ENCODE results near the gene CCNB3. TPM values are rescaled to one million over a fixed set of nuclear protein-coding genes. Genes with fewer than 3 reads are reported as not detected.

Gene CCNB3
- total RNA-seq, 1 donor from 2014 or later = 0.53 TPM

- Histone ChIP-seq H3K27me3 (no peaks in the 10 kb centered on the region), H3K4me3 (no peak overlapping the region), H3K9me3 (no peaks in the 10 kb centered on the region), H3K4me1 (no peaks in the 10 kb centered on the region), H3K36me3 (no peaks in the 10 kb centered on the region), H3K27ac (no peak overlapping the region)
- DNase-seq (ENCODE audit: low spot score in 2 of 2) = no peak
- intact Hi-C loops (cut with DNase I) = no loop called here
- TF ChIP-seq, protein P1, sequence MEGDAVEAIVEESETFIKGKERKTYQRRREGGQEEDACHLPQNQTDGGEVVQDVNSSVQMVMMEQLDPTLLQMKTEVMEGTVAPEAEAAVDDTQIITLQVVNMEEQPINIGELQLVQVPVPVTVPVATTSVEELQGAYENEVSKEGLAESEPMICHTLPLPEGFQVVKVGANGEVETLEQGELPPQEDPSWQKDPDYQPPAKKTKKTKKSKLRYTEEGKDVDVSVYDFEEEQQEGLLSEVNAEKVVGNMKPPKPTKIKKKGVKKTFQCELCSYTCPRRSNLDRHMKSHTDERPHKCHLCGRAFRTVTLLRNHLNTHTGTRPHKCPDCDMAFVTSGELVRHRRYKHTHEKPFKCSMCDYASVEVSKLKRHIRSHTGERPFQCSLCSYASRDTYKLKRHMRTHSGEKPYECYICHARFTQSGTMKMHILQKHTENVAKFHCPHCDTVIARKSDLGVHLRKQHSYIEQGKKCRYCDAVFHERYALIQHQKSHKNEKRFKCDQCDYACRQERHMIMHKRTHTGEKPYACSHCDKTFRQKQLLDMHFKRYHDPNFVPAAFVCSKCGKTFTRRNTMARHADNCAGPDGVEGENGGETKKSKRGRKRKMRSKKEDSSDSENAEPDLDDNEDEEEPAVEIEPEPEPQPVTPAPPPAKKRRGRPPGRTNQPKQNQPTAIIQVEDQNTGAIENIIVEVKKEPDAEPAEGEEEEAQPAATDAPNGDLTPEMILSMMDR (IDR thresholded peaks at IDR 0.05) = no peak
Observed at GRCh38 chrX:50188859-50189600, 15.5 kb upstream of the CCNB3 start.

- TF ChIP-seq, protein P1 (IDR thresholded peaks at IDR 0.05) = no peak
- Histone ChIP-seq H3K4me3 (no peak overlapping the region), H3K9me3 (no peaks in the 10 kb centered on the region), H3K27ac (no peak overlapping the region), H3K27me3 (no peaks in the 10 kb centered on the region), H3K4me1 (no peaks in the 10 kb centered on the region), H3K36me3 (no peaks in the 10 kb centered on the region)
- DNase-seq (ENCODE audit: low spot score in 2 of 2) = no peak
- intact Hi-C loops (cut with DNase I) = no loop called here
Observed at GRCh38 chrX:50198348-50198747, 6.2 kb upstream of the CCNB3 start.

- H3K27ac ChIP-seq = no peak within 1 kb of the TSS
- H3K9me3 ChIP-seq = no peaks in the 10 kb centered on the region
- H3K27me3 ChIP-seq = no peaks in the 10 kb centered on the region
Observed at GRCh38 chrX:50200907-50201306, 3.7 kb upstream of the CCNB3 start, which contains the start of gene AKAP4. Gene AKAP4, minus strand, starts transcription at chrX:50201007. Its CDS starts 118 bp downstream, at chrX:50200889.

GRCh38 chrX:50202539-50202938 is 2.0 kb upstream of the CCNB3 start:
- Histone ChIP-seq H3K36me3 (no peaks in the 10 kb centered on the region), H3K9me3 (no peaks in the 10 kb centered on the region), H3K27me3 (no peaks in the 10 kb centered on the region), H3K27ac (no peak overlapping the region), H3K4me1 (peaks cover 0 to 6% of the 10 kb centered on the region in 2 donors), H3K4me3 (no peak overlapping the region)
- TF ChIP-seq, protein P1 (IDR thresholded peaks at IDR 0.05) = no peak
- intact Hi-C loops (cut with DNase I) = loop anchor here (5.0 kb wide), 1 partner anchor 285 kb away; no protein-coding TSS in a partner anchor
- no peak for DNase-seq (ENCODE audit: low spot score in 2 of 2)

More at GRCh38 chrX:50200907-50201306, 3.7 kb upstream of the CCNB3 start, which contains the start of gene AKAP4:
- DNase-seq (ENCODE audit: low spot score in 2 of 2) = no peak
- intact Hi-C loops (cut with DNase I) = loop anchor here (5.0 kb wide), 1 partner anchor 284 kb away; no protein-coding TSS in a partner anchor
- no peaks in the 10 kb centered on the region for H3K36me3 ChIP-seq
- H3K4me3 ChIP-seq = no peak within 1 kb of the TSS
- TF ChIP-seq, protein P1 (IDR thresholded peaks at IDR 0.05) = no peak
- peaks cover 0 to 6% of the 10 kb centered on the region in 2 donors for H3K4me1 ChIP-seq

DNA sequence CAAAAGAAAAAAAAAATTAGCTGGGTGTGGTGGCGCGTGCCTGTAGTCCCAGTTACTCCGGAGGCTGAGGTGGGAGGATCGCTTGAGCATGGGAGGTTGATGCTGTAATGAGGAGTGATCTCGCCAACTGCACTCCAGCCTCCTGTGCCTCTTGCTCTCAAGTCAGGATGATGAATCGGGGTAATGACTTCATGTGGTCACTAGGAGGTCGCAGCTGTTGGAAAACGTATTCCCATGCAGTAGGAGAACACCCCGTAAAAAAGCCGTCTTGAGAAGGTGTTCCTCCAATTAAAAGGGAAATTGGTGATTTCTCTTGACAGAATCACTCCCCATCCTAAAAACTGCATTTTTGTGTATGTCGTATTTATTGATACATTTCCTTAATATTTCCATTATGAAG is 2.2 kb downstream of the CCNB3 start:
- DNase-seq (ENCODE audit: low spot score in 2 of 2) = no peak
- H3K4me1 ChIP-seq = peaks cover 0 to 6% of the 10 kb centered on the region in 2 donors
- H3K4me3 ChIP-seq = no peak overlapping the region
- intact Hi-C loops (cut with DNase I) = no loop called here
- H3K27me3 ChIP-seq = no peaks in the 10 kb centered on the region
- no peaks in the 10 kb centered on the region for H3K36me3 ChIP-seq
- H3K9me3 ChIP-seq = no peaks in the 10 kb centered on the region
- TF ChIP-seq, protein P1 (IDR thresholded peaks at IDR 0.05) = no peak
- no peak overlapping the region for H3K27ac ChIP-seq

All from ascending aorta (tissue), 2 donors.